HG02840 (cell line): ENCODE measurements around the gene ZNRF1.
"Not testable (repeated sequence)": the region's sequence is repeated elsewhere in the genome, so short reads cannot be mapped to it uniquely, and the experiment has no call there.

Experiments
- ATAC-seq: cut with Tn5 transposase; IDR thresholded peaks from one replicate; pipeline ENCODE4 v1.9.1; 2021; ENCODE audit warnings: mild to moderate bottlenecking, moderate library complexity, moderate number of reproducible peaks; ENCODE audit not compliant: unreplicated experiment, low FRiP score

ZNRF1 gene

DNA sequence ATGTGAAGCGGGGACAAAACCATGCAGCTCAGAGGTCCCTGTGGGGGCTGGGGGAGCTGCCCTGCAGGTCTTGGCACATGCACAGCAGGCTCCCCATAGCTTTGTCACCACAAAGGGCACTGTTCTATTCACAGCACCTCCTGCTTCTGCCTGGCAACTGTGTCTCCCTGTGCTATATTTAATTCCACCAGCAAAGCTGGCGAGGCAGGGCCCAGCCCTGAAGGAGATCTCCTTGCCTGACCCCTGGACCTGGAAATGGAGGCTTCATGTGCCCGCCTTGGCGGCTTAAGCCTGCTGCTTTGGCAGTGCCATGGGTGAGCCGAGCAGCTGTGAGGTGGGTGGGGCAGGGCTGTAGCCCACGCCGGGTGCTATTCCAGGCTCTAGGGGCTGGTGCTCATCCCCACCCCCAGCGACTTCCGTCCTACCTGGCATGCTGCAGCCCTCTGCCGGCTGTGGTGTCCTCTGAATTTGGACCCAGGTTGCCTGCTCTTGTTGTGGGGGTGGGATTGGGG, 111.0 kb downstream of the ZNRF1 start:
- ATAC-seq: no peak

DNA sequence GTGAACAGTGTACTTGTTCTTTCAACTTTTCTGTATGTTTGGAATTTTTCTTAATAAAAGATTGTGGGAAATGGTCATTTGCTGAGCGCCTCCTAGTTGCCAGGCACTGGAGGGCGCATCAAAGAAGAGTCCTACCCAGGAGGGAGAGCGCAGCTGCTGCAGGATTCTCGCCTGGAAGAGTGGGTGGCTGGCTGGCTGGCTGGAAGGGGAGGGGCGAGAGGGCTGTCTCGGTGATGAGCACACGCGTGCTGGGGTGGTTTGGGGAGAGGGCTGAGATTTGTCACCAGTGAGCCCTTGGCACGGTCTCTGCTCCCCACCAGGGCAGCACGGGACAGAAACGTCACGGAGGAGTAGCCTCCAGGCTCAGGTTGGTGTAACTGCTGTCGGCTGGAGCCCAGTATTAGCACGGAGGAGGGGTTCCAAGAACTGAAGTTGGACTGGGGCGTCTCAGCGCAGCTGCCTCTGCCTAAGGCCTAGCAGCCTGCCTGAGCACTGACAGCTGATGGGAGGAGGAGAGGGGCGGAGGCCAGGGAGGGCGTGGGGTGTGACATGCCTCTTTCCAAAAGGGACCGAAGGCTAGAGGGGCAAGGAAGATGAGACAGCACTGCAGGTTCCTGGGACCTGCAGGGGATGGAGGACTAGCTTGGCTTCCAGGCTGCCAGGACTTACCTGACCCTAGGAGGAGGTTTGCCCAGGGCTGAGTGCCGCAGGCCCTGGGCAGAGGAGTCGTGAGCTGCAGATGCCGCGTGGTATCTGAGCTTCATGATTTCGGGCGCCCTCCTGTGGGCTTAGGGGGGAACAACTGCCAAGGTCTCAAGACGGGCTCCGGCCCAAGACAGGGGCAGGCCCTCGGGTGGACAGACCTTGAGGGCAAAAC, 112.1 kb downstream of the ZNRF1 start:
- ATAC-seq: peak; percentile 77

DNA sequence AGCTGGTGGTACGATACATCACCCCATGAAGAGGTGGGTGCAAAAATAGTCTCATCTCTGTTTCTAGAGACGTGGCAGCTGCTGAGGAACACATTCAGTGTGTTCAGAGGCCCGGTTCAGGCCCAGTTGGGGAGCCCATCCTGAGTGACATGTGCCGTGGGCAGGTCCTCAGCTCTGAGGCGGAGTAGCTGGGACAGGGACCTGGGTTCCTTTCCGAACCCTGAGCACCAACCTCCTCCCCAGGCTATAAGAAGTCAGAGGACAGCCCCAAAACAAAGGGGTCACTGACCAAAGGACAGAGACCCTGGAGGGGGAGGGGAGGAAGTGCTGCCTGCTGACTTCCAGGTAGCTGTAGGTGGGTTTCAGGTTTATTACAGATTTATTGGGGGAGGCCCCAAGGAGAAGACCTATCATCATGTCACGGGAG, 112.7 kb downstream of the ZNRF1 start:
- ATAC-seq: no peak

DNA sequence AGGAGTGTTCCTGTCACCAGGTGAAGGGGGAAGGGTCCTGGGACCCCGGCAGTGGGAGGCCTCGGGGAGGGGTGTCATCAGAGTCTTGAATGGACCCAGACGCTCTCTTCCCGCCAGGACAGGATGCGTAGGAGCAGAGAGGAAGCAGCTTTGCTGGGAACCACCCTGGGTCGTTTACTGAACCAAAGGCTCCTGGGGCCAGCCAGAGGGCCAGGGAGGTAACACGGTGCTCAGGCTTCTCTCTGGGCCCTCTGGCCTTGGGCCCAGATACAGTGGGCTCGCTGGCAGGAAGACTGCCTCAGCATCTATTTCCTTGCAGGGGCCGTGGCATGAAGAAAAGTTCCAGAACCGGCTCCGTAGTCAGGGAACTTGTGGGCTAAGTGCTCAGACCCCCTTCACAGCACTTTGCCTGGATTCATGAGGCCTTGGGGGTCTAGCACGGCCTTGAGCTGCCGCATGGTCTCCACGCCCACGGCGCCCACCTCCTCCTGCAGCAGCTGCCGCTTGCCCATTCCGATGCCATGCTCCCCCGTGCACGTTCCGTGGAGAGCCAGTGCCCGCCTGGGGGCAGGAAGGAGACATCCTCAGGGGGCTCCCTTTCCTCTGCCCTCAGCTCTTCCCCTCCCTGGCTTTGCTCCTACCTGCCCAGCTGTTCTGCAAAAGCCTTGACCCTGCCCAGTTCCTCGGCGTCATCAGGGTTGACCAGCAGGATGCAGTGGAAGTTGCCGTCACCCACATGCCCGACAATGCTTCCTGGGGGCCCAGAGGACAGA, 113.3 kb downstream of the ZNRF1 start:
- no peak for ATAC-seq

DNA sequence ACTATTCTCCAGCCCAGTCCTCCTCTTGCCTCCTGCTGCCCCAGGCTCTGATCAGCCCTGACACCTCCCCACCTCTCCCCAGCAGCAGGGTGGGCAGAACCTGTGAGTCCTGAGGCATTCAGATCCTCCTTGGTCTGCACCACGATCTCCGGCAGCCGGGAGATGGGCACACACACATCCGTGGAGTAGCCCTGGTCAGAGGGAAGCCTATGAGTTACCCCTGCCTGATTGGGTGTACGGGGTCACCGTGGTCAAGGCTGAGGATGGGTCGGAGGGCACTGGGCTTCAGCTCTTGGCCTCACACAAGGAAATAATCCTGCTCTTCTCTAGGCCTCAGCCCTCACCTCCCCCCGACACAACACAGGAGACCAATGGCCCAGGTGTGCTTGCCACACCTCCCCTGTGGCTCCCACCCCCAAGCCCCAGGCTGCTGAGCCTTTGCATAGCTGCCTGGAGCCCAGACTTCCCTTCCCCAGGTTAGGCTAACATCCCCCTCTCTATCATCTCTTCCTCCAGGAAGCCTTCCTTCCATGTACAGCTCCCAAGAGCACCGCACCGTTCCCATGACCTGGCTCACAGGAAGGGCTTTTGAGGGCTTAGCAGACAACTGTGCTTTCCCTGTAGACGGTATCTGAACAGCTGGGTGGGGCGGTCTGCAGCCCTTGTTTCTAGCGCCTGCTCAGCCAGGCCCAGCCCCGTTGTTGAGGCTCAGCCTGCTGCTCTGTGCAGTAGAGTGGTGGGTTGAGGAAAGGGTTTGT, 114.1 kb downstream of the ZNRF1 start:
- no peak for ATAC-seq

DNA sequence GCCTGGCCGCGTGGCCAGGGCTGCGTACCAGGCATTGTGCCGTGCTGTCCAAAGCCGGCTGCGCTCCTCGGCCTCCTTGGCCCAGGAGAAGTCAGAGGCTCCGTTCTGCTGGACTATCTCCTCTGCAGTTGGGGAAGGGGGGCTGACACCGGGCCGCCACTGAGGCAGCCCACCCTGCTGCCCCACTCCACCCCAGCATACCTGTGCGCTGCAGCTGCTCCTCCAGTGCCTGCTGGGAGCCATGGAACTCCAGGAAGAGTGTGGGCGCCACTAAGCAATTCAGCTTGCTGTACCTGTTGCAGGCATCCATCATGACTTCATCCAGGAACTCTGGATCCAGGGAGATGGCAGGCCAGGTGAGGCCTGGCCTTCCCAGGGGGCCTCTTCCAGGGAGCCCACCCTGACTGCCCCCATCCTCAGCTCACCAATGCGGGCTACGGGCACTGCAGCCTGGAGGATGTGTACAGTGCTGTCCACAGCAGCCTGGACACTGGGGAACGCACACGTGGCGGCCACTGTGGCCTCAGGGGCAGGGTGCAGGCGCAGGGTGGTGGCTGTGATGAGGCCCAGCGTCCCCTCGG, 114.8 kb downstream of the ZNRF1 start:
- no peak for ATAC-seq

DNA sequence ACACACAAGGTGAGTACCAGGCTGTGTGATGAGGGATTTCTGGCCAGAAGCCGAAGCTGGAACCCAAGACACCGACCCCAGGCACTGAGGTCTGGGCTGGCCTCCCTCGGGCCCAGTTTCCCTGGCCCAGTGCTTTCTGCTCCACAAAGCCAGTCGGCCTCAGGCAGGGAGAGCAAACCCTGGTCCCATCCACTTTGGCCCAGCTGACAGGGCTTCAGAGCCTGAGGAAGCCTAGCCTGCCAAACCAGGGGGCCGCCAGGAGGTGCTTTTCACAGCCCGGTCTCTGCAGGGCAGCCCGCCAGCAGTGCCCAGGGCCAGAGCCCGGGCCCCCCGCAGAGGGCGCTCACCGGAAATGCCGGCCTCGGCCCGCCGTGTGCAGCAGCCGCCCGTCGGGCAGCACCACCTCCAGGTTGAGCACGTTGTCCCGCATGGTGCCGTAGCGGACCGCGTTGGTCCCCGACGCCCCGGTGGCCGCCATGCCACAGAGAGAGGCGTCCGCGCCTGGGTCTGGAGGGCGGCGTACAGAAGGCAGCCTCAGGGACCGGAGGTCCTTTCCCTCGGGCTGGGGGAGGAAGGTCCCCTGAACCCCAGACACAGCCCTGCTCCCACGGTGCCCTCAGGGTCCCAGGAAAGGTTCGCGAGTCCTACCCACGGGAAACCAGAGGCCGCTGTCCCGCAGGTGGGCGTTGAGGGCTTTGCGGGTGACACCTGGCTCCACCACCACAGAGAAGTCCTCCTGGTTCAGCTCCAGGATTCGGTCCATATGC, 115.5 kb downstream of the ZNRF1 start:
- no peak for ATAC-seq

DNA sequence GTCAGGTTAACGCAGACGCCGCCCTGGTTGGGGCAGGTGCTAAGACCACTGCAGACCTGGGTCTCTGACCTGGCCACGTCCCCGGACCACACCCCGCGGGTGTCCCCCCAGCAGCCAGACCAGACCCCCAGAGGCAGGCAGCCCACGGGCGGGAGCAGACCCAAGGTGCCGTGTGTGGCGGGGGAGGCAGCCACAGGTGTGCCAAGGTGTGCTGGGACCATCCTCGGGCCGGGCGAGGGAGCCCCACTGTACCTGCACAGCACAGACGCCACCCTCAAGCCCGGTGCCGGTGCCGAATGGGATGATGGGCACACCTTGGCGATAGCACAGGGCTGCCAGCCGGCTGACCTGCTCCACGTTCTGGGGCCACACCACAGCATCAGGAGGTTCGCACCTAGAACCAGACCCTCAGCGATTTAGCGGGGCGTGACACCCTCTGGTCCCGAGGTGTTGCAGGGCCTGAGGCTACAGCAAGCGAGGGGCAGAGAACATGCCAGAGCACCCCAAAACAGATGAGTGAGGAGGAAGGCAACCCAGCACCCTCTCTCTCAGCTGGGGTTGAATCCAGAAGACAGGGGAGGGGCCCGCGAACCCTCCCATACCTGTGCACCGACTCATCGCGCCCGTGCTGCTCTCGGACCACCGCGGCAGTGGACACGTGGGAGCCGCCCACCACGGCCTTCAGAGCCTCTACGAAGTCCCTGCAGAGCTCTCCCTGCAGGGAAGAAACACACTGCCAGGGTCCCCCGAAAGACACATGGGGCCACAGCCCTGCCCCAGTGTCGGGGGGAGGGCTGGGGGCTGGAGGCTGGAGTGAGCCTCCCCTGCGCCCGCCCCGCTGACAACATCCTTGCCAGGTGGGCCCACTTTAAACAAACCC, 116.4 kb downstream of the ZNRF1 start:
- no peak for ATAC-seq

DNA sequence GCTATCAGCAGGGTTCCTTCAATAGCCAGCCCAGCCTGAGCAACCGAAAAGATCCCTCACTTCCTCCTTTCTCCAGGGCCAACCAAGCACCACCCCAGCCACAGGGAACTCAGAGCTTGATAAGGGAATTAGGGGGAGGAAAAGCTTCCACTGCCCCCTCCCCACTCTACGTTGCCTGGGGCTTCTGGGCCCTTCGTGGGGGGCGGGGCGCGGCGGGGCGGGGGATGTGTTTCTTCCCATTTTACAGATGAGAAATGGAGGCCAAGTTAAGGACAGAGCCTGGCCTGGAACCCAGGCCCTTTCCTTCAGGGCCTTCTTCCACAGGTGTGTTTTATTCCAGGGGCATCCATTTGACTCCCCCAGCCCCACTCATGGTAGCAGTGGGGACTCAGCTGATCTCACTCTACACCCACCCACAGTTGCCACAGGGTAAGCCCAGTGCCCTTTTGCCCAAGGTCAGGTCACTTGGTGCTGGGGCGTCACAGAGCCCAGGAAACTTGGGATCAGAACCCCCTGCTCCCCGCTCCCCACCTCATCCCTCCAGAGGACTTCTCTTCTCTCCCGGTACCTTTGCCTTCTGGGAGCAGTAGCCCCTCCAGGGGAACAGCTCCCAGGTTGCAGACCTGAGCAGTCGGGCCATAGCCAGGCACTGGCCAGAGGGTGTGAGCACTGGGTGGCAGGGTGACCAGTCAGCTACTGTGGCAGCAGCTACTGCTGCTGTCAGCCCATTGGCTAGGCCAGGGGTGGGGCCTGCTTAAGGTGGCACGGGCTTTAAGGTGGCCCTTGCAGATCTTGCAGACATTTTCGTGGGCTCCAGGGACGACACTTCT, 117.5 kb downstream of the ZNRF1 start, which contains the start of gene LDHD:
TSS of gene LDHD (minus strand) at position 700 of the 830 bp plus-strand sequence. CDS start at position 640, 60 bp downstream.
- ATAC-seq: no peak

DNA sequence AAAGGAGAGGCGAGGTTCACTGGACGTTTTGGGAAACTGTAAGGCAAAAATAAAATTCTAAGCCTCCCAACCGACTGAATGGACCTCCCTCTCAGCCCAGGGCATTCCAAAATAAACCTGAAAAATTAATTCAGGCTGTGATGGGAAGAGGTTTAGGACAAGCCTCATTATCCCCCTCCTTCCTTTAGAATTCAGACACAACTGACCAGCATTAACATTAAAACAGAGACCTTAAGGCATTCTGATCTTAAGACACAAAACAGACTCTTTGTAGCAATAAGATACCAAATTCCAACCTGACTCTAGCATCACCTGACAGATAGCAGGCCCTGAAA, 118.1 kb downstream of the ZNRF1 start:
- no peak for ATAC-seq

DNA sequence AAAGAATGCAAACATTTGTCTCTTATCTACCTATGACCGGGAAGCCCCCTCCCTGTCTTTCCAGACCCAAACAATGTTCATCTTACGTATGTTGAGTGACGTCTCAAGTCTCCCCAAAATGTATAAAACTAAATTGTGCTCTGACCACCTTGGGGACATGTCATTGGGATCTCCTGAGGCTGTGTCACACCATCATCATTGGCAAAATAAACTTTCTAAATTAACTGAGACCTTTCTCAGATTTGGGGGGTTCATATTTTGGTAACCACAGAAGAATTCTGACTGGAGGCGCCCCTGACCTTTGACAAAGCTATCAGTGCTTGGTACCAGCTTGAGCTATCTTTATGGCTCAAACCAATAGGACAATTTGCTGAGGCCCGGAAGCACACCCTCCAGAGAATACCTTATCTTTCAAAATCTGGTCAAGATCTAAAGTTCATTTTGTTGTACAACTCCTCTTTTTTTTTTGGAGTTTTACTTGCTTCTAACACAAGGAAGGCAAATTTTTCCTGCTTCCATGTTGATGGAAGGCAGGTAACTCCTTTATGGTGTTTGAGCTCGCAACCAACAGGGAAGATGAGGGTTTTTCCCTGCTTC, 120.2 kb downstream of the ZNRF1 start:
- ATAC-seq: no peak

DNA sequence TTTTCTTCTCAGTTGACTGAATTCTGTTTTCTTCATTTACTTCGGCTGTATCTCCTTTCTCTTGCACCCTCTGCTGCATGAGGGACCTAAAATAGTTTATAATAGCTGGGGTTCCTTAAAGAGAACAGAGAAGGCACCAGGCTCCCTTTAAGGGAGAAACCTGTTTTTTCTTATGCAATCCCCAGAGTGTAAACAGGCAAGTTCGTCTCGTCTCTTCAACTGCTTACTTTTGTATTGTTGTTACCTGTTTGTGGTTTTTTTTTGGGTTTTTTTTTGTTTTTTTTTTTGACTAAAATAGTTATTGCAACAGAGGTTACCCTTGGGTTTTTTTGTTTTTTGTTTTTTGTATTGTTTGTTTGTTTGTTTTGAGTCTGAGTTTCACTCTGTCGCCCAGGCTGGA, 121.4 kb downstream of the ZNRF1 start:
- no peak for ATAC-seq

DNA sequence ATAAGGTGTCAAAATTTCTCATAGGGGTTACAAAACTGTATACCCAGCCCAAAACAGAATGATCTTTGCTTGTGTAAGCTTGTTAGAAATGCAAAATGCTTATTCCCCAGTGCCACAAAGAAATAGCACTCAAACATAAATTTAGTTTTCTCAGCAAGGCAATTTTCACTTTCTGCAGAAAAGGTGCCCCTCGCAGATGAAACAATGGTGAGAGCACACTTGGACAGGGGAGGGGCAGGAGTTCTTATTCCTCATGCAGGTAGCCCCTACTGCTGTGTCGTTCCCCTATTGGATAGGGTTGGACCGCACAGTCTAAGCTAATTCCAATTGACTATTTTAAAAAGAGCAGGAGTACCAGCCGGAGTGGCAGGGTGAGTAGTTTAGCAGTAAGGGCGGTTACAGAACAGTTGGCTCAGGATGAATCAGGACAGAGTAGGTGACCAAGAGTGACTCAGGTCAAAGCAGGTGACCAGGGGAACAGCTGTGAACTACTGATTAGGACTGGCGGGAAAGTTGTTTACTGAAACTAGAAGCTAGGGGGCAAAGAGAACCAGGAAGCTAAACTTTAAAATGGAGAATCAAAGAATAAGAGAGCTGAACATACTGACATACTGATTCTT, 123.2 kb downstream of the ZNRF1 start:
- ATAC-seq: no peak

DNA sequence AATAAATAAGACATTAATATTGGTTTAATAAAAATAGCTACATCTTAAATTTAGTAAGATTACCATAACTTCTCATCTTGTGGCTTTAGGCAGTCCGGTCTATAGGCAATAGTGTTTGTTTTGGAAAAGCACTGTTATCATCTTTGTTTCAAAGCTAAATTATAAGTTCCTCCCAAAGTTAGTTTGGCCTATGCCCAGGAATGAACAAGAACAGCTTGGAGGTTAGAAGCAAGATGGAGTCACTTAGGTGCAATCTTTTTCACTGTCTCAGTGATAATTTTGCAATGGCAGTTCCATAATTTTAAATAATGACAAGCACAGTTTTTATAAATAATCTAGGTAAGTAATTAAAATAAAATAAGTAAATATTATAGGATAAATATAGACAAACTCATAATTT, 123.8 kb downstream of the ZNRF1 start:
- no peak for ATAC-seq

DNA sequence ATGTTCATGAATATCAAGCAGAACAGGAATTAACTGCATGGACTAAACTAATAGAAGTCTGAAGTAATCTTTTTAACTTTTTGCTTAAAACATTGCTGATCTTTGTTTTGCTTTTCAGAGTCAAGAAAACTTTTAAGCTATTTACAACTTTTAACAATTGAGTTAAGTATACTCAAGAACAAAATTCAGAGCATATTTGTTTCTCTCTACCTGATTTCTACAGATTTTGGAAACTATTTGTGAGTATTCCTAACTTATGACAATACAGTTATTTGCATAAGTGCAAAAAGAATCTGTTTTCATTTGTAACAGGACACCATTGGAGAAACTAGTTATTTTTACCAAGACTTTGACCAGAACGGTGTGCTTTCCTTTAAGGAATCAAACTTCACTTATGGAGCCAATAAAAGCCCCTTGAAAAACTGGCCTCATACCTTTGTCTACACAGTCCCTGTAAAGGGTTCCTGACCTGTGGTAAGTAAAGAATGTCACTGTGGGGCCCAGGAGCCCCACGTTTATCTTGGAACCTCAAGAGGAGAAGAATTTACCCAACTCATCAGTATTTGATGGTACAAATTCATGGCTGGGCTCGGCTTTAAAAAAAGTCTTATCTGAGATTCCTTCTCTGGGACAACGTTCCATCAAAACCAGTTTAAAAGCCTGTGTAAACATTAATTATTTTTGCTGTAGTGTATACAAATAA, 129.0 kb downstream of the ZNRF1 start:
- no peak for ATAC-seq

DNA sequence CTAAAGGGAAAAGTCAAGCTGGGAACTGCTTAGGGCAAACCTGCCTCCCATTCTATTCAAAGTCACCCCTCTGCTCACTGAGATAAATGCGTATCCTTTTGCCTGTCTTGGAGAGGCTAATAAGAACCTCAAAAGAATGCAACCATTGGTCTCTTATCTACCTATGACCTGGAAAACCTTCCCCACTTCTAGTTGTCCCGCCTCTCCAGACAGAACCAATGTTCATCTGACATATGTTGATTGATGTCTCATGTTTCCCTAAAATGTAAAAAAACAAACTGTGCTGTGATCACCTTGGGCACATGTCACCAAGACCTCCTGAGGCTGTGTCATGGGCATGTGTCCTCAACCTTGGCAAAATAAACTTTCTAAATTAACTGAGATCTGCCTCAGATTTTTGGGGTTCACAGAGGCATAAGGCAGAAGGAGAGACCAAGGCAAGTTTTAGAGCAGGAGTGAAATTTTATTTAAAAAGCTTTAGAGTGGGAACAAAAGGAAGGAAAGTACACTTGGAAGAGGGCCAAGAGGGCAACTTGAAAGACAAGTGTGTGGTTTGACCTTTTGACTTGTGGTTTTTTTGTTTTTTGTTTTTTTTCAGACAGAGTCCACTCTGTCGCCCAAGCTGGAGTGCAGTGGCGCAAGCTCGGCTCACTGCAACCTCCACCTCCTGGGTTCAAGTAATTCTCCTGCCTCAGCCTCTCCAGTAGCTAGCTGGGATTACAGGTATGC, 130.8 kb downstream of the ZNRF1 start:
- ATAC-seq: not testable (repeated sequence)
